BLaER1 (cell line): ENCODE measurements around the gene PRKN.

Source experiments
- H3K27ac ChIP-seq: shearing (Covaris generic); formaldehyde crosslinking; 2 replicates; pipeline ENCODE4 v1.8.1; 2022
- H3K27me3 ChIP-seq: shearing (Covaris generic); formaldehyde crosslinking; 2 replicates; pipeline ENCODE4 v1.8.1; 2022
- H3K36me3 ChIP-seq: shearing (Covaris generic); formaldehyde crosslinking; 2 replicates; pipeline ENCODE4 v1.8.1; 2022
- H3K4me1 ChIP-seq: shearing (Covaris generic); formaldehyde crosslinking; 2 replicates; pipeline ENCODE4 v1.8.1; 2022
- H3K4me2 ChIP-seq: shearing (Covaris generic); formaldehyde crosslinking; 2 replicates; pipeline ENCODE4 v1.8.1; 2022
- H3K4me3 ChIP-seq: shearing (Covaris generic); formaldehyde crosslinking; 2 replicates; pipeline ENCODE4 v1.8.1; 2022
- H3K9ac ChIP-seq: shearing (Covaris generic); formaldehyde crosslinking; 2 replicates; pipeline ENCODE4 v1.8.1; 2022
- H3K9me3 ChIP-seq: shearing (Covaris generic); formaldehyde crosslinking; 2 replicates; pipeline ENCODE4 v1.8.1; 2022
- H4K20me1 ChIP-seq: shearing (Covaris generic); formaldehyde crosslinking; 2 replicates; pipeline ENCODE4 v1.8.1; 2022
- Cebpa-rat ChIP-seq: shearing (Covaris generic); IDR thresholded peaks from 2 replicates; pipeline ENCODE4 v1.8.1; 2022

PRKN gene

DNA sequence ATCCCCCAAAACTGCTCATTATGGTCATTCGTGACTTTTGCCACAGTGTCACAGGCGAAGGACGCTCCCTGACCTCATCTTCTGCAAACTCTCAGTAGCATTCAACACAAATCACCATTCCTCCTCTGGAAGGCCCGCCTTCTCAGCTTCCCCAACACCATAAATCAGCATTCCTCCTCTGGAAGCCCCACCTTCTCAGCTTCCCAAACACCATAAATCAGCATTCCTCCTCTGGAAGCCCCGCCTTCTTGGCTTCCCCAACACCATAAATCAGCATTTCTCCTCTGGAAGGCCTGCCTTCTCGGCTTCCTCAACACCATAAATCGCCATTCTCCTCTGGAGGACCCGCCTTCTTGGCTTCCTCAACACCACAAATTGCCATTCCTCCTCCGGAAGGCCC lies 1165.7 kb downstream of the PRKN start:
- H3K4me1 ChIP-seq: no peaks in the 10 kb centered on the region
- no peak overlapping the region for H3K9ac ChIP-seq

DNA sequence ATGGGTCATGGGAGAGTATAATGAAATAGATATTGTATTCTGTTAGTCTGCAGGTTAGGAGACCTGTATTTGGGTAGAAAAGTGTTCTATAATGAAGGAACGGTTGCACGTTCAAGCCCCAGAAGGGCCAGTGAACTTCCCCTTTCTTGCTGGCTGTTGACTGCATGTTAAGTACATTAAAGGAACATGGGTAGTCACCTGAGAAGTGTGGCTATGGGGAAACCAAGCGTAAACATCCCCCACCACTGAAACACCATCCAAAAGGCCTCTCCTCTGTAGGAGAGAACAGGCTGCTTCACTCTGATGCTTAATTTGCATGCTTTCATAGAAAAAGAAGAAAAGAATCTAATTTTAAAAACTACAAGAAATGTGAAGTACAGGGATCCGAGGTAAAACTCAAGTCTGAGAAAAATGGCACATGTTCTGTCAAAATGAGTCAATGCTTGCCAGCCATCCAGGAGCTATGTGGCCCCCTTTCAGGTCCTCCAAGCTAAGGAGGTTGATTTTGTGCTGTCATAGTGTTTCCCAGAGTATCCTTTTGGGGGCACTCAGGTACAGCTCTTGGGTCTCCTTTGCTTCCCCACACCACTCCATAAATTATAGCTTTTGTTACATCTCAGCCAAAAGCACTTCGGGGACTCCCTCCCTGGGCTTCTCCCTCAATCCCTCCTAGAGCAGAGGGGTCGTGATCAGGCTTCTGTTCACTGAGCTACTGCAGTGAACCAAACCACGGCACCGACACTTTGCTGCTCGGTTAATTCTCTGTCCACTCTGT lies 1170.0 kb downstream of the PRKN start:
- peaks cover 8% of the 10 kb centered on the region for H3K27me3 ChIP-seq
- no peaks in the 10 kb centered on the region for H4K20me1 ChIP-seq
- no peak overlapping the region for H3K4me3 ChIP-seq
- TF ChIP-seq Cebpa-rat: no peak
- no peaks in the 10 kb centered on the region for H3K36me3 ChIP-seq
- no peaks in the 10 kb centered on the region for H3K4me1 ChIP-seq
- no peak overlapping the region for H3K4me2 ChIP-seq
- H3K9ac ChIP-seq: no peak overlapping the region
- H3K27ac ChIP-seq: no peak overlapping the region
- peaks cover 9% of the 10 kb centered on the region for H3K9me3 ChIP-seq

More for the DNA sequence above, 1165.7 kb downstream of the PRKN start:
- H3K27ac ChIP-seq: no peak overlapping the region
- H4K20me1 ChIP-seq: no peaks in the 10 kb centered on the region
- H3K4me3 ChIP-seq: no peak overlapping the region
- TF ChIP-seq Cebpa-rat: no peak
- peaks cover 8% of the 10 kb centered on the region for H3K27me3 ChIP-seq
- no peak overlapping the region for H3K4me2 ChIP-seq
- no peaks in the 10 kb centered on the region for H3K36me3 ChIP-seq
- H3K9me3 ChIP-seq: no peaks in the 10 kb centered on the region

DNA sequence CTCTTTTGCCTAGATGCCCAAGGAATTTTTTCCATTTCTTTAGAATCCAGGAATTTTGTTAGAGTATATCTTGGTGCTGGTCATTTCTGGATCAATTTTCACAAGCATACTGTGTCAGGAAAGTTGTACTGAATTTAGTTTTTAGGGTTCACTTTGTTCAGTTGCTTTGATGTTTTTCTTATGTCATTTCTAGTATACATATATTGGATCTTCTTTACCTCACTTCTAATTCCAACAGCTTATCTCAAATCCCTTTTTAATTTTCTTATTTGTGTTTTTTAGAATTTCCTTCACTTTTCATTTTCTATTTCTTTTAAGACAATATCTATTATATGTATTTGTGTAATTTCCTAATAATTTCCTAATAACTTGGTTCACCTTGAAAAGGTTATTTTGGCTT lies 1172.7 kb downstream of the PRKN start:
- Histone ChIP-seq H3K27ac (no peak overlapping the region), H3K36me3 (no peaks in the 10 kb centered on the region), H3K4me1 (no peaks in the 10 kb centered on the region), H3K9ac (no peak overlapping the region), H3K27me3 (no peaks in the 10 kb centered on the region), H4K20me1 (no peaks in the 10 kb centered on the region), H3K4me3 (no peak overlapping the region), H3K9me3 (peaks cover 9% of the 10 kb centered on the region), H3K4me2 (no peak overlapping the region)
- TF ChIP-seq Cebpa-rat: no peak

DNA sequence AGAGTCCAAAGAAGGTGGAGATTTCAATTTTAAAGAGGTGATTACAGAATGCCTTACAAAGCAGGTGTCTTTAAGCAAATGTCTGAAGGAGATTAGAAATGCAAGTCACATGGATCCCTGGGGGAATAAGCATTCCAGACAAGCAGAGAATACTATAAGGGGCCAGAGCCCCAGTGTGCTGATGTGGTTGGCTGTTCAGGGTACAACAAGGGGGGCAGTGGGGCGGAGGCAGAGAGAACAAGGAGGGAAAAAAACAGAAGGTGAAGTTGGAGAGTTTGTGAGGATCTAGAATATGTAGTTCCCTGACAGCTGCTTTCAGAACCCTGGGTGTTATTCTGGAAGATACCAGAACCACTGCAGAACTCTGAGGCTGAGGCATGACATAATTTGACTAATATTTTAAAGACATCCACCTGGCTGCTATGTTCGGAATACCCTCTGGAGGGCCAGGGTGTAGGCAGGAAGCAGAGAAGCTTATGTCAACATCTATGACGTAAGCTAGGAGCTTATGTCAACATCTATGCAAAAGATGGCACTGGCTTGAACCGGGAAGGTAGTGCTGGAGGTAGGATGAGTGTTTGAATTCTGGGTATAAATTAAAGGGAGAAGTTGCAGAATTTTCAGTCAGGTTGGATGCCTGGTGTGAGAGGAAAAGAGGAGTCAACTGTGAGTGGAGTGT lies 1177.5 kb downstream of the PRKN start:
- Histone ChIP-seq H3K27ac (no peak overlapping the region), H4K20me1 (no peaks in the 10 kb centered on the region), H3K27me3 (no peaks in the 10 kb centered on the region), H3K9ac (no peak overlapping the region), H3K4me3 (no peak overlapping the region), H3K36me3 (no peaks in the 10 kb centered on the region), H3K4me2 (no peak overlapping the region), H3K9me3 (peaks cover 4% of the 10 kb centered on the region), H3K4me1 (peaks cover 4% of the 10 kb centered on the region; the same call in 1 of the 2 replicates)
- TF ChIP-seq Cebpa-rat: no peak

DNA sequence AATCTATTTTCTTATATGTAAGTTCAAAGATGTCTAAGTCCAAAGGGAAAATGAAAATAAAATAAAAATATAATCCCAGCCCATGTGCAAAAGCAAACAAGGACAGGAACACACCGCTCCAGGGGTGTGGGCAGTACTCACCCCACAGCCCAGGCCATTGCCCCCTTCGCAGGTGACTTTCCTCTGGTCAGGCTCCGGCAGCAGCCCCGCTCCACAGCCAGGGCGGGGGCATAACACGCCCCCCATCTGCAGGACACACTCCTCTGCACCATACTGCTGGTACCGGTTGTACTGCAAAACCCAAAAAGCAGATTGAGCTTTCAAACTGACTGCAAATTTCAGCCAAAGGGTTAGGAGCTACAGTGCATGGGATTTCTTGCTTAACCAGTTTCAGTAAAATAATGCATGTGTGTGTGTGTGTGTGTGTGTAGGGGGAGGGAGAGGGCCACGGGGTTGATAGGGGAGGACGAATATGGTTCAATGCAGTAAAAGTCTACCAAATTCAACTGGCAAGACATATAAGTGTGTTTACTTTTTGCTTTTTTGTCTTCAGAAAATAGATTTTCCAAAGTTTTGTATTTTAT lies 1178.8 kb downstream of the PRKN start:
- H3K4me1 ChIP-seq: peaks cover 4% of the 10 kb centered on the region; the same call in 1 of the 2 replicates
- no peaks in the 10 kb centered on the region for H4K20me1 ChIP-seq
- H3K9ac ChIP-seq: no peak overlapping the region
- H3K4me3 ChIP-seq: no peak overlapping the region
- no peak overlapping the region for H3K27ac ChIP-seq
- H3K4me2 ChIP-seq: no peak overlapping the region
- no peaks in the 10 kb centered on the region for H3K27me3 ChIP-seq
- H3K36me3 ChIP-seq: no peaks in the 10 kb centered on the region
- H3K9me3 ChIP-seq: no peaks in the 10 kb centered on the region
- TF ChIP-seq Cebpa-rat: no peak

DNA sequence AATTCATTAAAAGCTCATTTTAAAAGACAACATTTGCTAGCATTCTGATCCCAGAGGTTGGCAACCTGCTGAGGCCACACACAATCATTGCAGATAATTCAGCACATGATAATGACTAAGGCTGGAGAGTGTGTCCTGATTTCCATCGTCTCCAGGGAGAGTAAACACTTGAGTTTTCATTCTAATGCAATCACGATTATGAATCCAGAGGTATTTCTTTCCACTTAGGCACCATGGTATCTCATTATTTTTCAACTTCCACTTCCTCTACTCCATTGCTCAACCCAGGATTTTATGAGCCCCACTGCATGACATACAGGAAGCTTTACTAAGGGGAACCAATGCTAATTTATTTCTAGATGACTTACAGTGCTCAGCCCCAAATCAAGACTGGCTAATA lies 1179.9 kb downstream of the PRKN start:
- no peak for TF ChIP-seq Cebpa-rat
- Histone ChIP-seq H3K4me1 (peaks cover 4% of the 10 kb centered on the region; the same call in 1 of the 2 replicates), H3K36me3 (no peaks in the 10 kb centered on the region), H3K9me3 (no peaks in the 10 kb centered on the region), H3K9ac (no peak overlapping the region), H4K20me1 (no peaks in the 10 kb centered on the region), H3K27me3 (no peaks in the 10 kb centered on the region), H3K27ac (no peak overlapping the region), H3K4me3 (no peak overlapping the region), H3K4me2 (no peak overlapping the region)

DNA sequence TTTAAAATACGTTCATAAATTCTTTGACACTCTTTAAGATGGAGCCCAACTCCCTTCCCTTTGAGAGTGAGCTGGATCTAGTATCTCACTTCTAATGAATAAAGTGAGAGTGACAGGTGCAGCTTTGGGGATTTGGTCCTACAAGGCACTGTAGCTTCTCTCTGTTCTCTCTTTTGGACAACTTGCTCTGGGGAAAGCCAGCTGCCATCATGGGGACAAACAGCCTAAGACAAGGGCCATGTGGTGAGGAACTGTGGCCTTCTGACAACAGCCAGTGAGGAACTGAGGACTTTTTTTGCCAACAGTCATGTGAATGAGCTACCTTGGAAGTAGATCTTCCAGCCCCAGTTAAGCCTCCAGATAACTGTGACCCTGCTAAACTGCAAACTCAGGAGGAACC lies 1180.9 kb downstream of the PRKN start:
- H4K20me1 ChIP-seq: no peaks in the 10 kb centered on the region
- H3K4me3 ChIP-seq: no peak overlapping the region
- no peak for TF ChIP-seq Cebpa-rat
- no peak overlapping the region for H3K9ac ChIP-seq
- no peak overlapping the region for H3K4me2 ChIP-seq
- no peak overlapping the region for H3K27ac ChIP-seq
- H3K27me3 ChIP-seq: no peaks in the 10 kb centered on the region
- H3K36me3 ChIP-seq: no peaks in the 10 kb centered on the region
- H3K9me3 ChIP-seq: no peaks in the 10 kb centered on the region
- peaks cover 4% of the 10 kb centered on the region; the same call in 1 of the 2 replicates for H3K4me1 ChIP-seq

DNA sequence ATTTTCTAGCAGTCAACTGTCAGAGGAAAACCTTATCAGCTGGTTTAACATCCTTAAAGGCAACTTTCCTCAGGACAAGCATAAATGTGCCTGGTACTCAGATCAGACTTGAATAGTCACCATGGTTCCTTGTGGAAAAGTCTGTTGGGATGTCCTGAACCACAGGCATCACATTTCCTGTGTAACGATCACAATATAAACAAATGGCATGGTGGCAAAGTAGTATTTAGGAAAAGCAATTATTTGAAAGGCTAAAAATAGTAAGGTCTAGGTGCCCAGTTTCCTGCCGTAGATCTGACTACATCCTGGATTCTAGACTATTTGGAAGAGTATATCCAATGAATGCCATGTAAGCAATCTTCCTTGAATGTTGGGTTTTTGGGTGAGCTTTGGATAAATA lies 1181.8 kb downstream of the PRKN start:
- no peak overlapping the region for H3K9ac ChIP-seq
- peaks cover 4% of the 10 kb centered on the region; the same call in 1 of the 2 replicates for H3K4me1 ChIP-seq
- H4K20me1 ChIP-seq: no peaks in the 10 kb centered on the region
- no peak overlapping the region for H3K27ac ChIP-seq
- H3K4me2 ChIP-seq: no peak overlapping the region
- H3K9me3 ChIP-seq: no peaks in the 10 kb centered on the region
- H3K4me3 ChIP-seq: no peak overlapping the region
- no peaks in the 10 kb centered on the region for H3K36me3 ChIP-seq
- no peak for TF ChIP-seq Cebpa-rat
- no peaks in the 10 kb centered on the region for H3K27me3 ChIP-seq

DNA sequence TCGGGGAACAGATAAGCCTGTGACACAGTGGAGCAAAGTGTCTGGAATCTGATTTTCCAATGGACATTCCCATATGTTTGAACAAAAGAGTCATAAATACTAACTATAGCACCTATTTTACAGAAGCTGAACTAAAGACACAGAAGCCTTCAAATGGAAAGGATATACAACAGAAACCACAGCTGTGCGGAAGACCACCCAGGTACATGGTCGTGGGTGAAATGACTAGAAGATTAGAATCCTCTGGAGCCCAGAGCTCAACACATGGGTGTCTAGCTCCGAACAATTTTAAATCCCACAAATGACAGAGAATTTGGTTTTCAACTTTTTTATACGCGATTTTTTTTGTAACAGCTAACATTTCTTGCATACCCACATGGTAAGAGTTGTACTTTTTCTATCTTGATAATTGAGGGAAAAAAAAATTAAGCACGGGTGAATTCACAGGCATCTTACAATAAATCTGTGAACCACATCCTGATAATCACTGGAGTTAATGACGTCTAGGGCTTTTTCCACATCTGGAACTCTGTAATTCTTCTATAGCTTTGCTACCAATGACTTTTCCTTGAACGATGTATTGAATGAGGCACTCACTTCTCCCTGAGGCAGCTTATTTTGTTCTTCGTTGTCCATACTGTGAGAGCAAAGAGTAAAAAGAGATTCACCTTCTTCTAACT lies 1182.6 kb downstream of the PRKN start:
- H4K20me1 ChIP-seq: no peaks in the 10 kb centered on the region
- H3K36me3 ChIP-seq: no peaks in the 10 kb centered on the region
- no peak overlapping the region for H3K4me2 ChIP-seq
- no peaks in the 10 kb centered on the region for H3K27me3 ChIP-seq
- no peak overlapping the region for H3K9ac ChIP-seq
- no peaks in the 10 kb centered on the region for H3K9me3 ChIP-seq
- no peak overlapping the region for H3K4me3 ChIP-seq
- peaks cover 4% of the 10 kb centered on the region; the same call in 1 of the 2 replicates for H3K4me1 ChIP-seq
- H3K27ac ChIP-seq: no peak overlapping the region
- TF ChIP-seq Cebpa-rat: no peak
